ENCODE data around the gene QKI.

QKI gene

DNA sequence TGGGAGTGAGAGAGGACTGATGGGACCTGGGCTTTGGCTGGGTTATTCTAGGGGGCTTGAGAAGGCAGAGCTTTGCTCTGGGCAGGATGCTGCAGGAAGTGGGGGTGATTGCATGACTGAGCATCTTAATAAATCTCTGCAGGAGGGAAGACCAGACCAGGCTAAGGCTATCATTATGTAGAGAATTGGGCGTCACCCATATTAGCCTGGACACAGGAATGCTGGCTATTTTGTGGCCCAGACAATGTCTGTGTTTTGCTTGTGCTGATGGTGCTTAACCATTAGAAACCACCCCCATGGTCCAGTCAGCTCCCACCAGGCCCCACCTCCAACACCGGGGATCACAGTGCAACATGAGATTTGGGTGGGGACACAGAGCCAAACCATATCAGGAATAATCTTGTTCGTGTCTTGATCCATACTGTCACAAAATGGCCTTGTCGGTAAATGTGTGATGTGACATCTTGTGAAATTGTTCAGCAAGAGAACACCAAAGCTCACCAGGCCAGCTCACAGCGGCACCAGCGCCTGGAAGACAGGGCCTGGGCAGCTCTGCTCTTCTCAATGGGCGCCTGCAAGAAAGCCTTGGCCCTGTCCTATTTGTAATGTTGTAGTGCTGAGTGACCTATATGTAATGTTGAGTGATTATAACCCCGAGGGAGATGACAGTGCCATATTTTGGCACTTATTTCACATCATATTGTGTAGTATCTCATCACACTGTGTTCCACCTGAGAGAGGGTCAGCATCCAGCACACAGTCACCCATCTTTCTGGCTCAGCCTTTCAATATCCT, 211.8 kb downstream of the QKI start:
- H3K27ac ChIP-seq, result no peak overlapping the region
- H3K27me3 ChIP-seq (replicated peaks), result no peaks in the 10 kb centered on the region
- H3K4me3 ChIP-seq (ENCODE audit: low read depth, low read length), result no peak overlapping the region
- no peaks in the 10 kb centered on the region for H3K36me3 ChIP-seq (replicated peaks)
- TF ChIP-seq, protein P1, sequence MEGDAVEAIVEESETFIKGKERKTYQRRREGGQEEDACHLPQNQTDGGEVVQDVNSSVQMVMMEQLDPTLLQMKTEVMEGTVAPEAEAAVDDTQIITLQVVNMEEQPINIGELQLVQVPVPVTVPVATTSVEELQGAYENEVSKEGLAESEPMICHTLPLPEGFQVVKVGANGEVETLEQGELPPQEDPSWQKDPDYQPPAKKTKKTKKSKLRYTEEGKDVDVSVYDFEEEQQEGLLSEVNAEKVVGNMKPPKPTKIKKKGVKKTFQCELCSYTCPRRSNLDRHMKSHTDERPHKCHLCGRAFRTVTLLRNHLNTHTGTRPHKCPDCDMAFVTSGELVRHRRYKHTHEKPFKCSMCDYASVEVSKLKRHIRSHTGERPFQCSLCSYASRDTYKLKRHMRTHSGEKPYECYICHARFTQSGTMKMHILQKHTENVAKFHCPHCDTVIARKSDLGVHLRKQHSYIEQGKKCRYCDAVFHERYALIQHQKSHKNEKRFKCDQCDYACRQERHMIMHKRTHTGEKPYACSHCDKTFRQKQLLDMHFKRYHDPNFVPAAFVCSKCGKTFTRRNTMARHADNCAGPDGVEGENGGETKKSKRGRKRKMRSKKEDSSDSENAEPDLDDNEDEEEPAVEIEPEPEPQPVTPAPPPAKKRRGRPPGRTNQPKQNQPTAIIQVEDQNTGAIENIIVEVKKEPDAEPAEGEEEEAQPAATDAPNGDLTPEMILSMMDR (IDR thresholded peaks at IDR 0.05; ENCODE audit: low read depth, low read length, missing control alignments), result no peak
- DNase-seq, result peak; percentile 27
- in situ Hi-C loops (cut with HindIII; ENCODE audit: low pct_ligation_motif_present, low sequenced_read_pairs), result no loop called here

DNA sequence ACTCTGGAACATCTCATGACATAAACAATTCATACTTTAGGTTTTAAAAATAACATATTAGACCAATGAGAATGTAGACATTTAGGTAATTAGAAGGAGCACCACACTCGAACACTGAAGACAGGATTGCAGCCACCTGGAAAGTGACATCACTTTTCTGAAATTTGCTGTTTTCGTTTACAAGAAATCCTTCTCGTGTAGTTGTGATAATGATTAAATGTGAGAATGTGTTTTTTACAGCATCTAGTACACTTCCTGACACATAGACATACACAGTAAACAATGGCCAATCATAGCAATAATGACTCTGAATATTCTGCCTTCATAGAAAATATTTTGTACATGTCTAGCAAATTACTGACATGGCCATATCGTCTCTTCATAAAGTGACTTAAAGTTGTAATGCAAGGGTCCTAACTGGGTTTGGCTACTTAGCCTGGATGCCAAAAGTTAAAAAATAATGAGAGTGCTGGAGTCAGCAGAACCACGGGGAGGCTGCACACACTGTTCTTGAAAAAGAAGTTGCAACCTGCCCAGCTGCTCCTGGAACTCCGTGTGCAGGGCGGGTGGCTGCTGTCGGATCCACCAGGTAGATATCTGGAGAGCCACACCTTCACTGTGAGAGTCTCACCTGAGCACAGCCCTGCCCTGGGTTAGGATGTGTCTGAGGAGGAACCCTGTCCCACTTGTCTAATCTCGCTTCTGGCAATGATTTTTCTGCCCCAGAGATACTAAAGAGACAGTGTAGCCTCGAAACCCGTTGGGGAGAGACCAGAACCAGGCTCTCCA, 212.9 kb downstream of the QKI start:
- no peak overlapping the region for H3K27ac ChIP-seq
- TF ChIP-seq, protein P1 (IDR thresholded peaks at IDR 0.05; ENCODE audit: low read depth, low read length, missing control alignments), result no peak
- H3K4me3 ChIP-seq (ENCODE audit: low read depth, low read length), result no peak overlapping the region
- DNase-seq, result no peak
- H3K27me3 ChIP-seq (replicated peaks), result no peaks in the 10 kb centered on the region
- in situ Hi-C loops (cut with HindIII; ENCODE audit: low pct_ligation_motif_present, low sequenced_read_pairs), result no loop called here
- H3K36me3 ChIP-seq (replicated peaks), result no peaks in the 10 kb centered on the region
